SHP77 (cell line): ENCODE measurements around the gene WDR27.
"Not testable (repeated sequence)": the region's sequence is repeated elsewhere in the genome, so short reads cannot be mapped to it uniquely, and the experiment has no call there.

Experiments
- DNase-seq, 2 experiments: peaks; one replicate each; lab custom pipeline; 2025; lab: John Stamatoyannopoulos, UW

Gene WDR27

DNA sequence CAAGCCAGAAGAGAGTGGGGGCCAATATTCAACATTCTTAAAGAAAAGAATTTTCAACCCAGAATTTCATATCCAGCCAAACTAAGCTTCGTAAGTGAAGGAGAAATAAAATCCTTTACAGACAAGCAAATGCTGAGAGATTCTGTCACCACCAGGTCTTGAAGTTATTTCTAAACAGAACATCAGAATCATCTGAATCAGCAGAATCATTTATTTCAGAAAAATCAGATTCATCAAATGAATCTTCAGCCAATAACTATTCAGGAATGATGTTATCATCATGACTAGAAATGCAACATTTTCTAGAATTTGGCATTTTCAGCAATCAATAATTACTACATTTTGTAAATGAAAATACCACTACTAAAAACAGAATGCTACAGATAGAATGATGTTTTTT, 100.7 kb downstream of the WDR27 start:
- DNase-seq, result not testable (repeated sequence)

DNA sequence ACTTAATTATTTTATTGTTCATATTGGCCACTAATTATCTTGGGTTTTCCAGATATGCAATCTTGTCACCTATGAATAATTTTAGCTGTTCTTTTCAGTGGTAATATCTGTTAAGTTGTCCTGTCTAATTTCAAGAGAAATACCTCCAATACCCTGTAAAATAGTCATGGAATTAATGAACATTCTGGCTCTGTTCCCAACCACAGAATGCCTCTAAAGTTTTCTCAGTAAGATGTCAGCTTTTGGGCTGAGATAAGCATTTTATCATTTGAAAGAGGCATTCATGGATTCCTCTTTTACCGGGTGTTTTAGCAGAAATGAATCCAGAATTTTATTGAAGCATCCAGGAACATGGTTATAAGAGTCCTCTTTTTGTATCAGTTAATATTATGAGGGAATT, 109.3 kb downstream of the WDR27 start:
- DNase-seq, result no peak

DNA sequence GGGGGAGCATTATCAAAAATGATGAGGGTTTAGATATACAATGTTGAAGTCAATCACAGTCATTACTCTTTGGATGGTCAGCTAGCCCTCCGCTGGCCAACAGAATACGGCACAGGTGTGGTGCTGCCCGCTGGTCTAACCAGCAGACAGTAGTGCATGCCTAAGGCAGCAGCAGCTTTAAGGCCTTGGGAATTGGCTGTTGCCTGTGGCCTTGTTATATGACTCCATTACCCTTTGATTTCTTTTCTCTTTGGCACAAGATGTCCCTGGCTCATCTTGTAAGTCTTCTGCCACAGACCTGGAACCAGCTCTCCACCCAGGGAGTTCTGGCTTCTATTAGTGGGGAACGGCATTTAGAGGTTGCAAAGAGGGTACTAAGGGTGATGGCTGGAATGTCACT, 110.2 kb downstream of the WDR27 start:
- no peak for DNase-seq

DNA sequence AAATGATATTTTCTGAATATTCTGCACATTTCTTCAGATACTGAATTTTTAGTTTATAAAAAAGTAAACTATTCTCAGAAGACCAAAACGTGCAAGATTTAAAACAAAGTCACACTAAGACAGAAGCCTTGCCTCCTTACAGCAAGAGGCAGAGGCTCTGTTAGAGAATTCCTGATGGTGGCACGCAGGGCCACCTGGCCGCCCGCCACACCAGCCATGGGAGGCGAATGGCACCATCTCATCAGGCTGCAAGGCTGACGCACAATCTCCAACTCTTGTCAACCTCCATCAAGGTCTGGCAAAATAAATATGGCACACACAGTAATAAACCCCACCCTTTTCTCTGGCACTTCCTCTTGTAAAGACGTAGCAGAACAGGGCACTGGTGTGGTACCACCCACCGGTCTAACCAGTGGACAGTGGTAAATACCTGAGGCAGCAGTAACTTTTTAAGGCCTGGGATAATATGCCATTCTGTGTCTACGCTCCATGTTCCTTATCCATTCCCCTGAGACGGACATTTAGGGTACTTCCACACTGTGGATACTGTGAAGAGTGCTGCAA, 111.4 kb downstream of the WDR27 start:
- no peak for DNase-seq

DNA sequence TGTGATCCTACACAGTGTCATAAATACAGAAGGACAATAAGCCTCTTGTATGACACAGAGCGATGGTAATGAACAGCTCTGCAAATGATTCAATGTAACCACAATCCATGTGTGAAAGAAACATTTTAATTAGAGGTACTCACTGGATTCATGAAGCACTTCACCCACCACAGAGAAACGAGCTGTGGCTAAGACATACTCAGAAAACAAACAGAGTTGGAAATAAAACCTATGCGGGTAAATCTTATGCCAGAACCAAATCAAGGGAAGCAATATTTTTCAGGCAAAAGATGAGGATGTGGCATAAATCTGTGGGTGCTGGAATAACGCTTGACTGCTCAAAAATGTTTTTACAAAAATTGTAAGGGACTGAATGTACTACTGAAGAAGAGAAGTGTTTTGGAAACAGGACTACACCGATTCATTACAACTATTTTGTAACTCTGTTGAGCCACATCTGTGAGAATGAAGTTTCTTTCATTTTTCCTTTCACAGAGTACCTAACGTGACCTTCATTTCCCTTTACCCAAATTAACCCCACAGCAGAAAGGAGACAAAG, 112.1 kb downstream of the WDR27 start:
- no peak for DNase-seq

DNA sequence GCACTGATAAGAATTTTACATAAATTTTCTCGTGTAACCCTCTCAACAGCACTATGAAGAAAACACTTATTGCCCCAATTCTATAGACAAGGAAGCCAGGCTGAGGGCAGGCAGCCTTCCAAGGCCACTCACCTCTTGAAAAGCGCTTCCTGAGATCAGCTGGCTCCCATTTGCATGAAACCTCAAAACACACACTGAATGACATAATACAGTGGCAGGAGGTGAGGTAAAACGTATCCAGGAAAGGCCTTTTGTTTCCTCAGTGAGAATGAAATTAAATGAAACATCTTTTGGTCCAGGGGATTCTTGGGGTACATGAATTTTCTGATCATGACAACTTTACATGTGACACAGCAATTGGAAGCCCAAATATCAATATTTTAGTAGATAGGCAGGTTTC, 112.5 kb downstream of the WDR27 start:
- DNase-seq, result no peak

DNA sequence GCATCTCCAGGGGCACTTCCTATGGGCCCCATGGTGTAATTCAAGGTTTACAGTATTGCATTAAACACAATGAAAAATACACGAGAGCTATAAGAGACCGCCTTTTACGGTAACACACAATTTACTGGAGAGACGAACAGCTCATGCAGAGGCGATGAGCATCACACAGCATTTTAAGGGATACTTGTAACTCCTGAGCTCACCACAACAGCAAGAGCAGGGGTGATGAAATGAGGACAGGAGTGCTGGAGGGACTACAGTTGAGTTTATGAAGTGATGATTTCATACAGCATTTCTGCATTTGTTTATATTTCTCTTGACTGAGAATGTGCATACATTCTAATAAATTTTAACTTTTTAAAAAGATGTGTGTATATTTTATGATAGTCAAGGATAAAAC, 113.9 kb downstream of the WDR27 start:
- DNase-seq, result no peak

DNA sequence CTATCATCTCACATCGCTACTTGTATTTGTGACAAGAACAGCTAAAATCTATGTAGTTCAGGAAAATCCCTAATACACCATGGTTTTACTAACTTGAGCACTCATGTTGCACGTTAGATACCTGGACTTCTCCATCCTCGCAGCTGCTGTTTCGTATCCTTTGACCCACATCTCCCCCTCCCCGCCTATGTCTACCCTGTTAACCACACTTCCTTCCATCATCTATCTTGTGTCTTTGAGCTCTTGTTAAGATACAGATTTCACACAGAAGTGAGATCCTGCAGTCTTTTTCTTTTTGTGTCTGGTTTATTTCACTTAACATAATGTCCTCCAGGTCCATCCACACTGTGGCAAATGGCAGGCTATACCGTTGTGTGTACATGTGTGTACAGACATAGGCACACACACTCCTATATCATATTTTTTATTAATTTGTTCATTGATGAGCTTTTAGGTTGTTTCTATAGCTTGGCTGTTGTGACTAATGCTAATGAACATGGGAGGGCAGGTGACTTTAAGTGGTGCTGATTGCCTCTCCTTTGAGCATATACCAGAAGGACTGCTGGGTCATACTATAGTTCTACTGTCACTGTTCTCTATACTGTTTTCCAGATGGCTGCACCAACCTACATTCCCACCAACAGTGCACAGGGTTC, 117.8 kb downstream of the WDR27 start:
- DNase-seq, result no peak

DNA sequence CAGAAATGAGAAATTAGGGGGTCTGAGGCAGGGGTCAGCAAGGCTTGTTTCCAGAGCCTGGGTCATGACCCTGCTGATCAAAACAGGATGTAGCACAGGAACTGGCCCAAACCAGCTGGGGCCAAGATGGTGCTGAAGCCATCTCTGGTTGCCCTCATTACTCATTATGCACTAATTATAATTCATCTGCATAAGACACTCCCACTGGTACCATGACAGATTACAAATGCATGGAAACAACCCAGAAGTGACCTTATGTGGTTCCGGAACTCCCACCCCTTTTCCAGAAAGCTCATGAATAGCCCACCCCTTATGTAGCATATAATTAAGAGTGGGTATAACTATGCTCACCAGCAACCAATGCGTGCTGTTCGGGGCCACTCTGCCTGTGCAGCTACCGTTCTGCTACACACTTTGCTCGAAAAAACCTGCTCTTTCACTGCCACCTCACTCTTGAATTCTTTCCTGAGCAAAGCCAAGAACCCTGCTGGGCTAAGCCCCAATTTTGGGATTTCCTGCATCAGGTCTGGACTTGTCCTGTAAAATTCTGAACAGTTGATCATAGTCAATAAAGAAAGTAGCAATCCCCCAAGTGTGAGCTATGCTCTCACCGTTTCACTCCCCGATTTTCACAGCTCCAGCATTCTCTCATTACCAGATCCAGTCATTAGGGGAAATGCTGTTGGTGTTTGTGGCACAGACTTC, 122.3 kb downstream of the WDR27 start:
- DNase-seq, result no peak

DNA sequence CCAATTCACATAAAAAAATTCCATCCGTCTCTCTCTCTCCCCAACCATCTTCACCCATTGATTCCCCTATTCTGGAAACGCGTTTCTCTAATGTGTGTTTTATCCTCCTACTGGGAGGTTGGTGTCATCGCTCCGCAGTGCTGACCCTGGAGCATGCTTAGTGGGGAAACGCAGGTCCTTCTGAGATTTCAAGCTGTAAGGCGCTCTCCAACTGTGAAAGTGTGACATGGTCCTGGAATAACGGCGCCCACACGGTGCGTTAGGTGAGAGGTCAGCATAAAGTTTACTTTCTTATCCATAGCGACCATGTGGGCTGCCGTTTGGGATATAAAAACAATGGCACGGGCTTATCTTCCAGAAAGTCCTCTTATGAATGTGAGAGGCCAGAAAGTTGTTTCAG, 123.9 kb downstream of the WDR27 start:
- DNase-seq, result no peak

DNA sequence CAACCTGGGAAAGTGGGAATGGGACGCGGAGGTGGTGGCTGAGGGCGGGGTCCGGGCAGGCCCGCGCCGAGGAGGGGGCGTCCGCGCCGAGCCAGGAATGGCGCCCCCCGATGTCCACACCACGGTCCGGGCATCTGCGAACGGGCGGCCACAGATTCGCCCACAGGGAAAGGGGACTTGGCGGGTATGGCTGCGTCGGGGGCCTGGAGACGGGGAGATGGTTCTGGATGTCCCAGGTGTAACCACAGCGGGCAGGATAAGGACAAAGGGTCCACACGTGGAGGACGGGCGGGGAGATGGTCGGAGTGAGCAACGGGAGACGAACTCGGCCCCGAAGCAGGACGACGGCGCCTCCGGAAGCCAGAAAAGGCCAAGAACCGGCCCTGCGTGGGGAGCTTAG, 124.6 kb downstream of the WDR27 start:
- DNase-seq, result no peak

DNA sequence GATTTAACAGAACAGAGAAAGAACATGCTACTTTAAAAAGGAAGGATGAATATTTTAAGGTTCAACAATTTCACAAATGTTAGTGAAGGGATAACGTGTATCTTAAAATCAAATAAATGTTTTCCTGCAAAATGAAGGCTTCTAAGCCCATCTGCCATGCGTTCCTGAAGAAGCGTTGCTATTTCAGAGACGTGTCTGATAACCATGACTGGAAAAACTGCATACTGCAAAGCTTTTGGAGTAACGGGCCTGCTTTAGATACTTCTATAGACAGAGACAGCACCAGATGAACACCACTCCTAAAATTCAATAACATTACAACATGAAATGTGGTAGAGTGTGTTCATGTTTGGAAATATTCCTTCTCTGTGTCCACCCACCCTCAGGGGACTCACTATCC, 126.0 kb downstream of the WDR27 start:
- DNase-seq, result no peak

DNA sequence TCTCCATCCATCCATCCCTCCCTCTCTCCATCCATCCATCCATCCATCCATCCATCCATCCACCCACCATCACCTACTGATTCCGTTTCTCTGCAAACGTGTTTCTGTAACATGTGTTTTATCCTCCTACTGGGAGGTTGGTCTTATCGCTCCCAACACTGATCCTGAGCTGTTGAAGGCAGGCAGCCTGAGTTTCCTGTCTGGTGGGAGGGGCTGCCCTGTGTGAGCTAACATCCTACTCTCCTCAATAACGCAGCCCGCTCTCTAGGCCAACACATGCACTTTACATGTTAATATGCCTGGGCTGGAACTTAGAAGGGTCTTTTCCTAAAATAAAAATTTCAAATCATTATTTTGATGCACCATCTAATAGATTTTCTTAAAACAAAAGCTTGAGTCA, 126.5 kb downstream of the WDR27 start:
- DNase-seq, result no peak

DNA sequence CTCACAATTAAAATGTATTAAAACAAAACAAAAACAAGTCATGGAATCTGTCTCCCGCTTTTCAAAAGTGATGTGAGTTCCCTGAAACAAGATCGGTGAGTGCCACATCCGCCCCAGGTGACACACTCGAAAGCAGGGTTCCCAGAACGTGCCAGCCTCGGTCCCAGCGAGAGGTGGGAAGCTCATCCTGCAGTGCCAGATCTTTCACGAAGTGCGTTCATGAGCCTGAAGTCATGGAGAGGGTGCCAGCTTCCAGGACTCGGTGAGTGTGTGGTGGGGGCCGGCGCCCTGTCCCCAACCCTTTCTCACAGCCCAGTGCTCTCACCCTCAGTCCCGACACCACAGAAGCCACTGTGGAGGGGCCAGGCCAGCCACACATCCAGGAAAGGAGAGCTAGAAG, 127.4 kb downstream of the WDR27 start:
- DNase-seq, result no peak

DNA sequence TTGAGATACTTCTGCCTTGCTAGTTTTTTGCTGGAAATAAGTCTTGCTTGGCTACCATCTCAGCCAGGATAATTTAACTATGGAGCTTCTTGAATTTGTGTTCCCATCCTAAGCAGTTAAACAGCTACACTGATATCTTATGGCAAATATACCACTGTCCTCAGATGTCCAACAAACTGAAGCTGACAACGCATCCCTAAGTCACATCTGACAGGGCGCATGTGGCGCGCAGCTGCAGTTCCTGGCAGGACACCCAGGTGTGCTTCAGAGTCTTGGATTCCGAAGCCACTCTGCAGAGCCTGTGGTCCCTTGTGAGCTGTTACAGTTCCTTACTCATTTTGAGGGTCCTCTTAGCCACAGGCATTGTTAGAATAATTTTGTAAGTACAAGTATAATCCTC, 127.9 kb downstream of the WDR27 start:
- DNase-seq, result no peak

DNA sequence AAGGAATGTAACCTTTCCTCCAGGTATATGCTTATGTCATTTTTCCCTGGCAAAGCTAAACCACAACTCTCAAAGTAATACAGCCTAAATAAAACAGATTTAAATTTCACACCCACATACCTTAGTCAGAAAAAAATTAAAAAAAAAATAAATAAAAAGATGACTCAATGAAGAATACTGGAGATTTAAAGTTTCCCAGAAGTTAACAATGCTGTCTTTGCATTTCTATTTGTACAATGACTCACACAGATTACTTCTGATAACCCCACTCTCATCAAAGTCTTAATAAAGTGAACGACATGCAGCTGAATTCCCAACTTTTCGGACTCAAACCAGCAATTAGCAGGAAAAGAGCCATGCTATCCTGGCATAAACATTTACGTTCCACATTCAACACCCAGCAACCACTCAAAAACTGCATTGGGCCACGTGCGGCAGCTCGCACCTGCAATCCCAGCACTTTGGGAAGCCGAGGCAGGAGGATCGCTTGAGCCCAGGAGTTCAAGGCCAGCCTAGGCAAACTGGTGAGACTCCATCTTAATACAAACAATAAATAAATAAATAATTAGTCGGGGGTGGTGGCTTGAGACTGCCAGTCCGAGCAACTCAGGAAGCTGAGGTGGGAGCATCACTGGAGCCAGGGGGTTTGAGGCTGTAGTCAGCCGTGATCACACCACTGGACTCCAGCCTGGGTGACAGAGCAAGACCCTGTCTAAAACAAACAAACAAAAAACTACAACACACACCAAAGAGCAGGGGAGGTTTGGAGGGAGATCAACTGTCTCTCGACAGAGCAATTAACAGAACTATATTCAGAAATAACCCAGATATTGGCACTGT, 130.5 kb downstream of the WDR27 start:
- DNase-seq, result no peak

DNA sequence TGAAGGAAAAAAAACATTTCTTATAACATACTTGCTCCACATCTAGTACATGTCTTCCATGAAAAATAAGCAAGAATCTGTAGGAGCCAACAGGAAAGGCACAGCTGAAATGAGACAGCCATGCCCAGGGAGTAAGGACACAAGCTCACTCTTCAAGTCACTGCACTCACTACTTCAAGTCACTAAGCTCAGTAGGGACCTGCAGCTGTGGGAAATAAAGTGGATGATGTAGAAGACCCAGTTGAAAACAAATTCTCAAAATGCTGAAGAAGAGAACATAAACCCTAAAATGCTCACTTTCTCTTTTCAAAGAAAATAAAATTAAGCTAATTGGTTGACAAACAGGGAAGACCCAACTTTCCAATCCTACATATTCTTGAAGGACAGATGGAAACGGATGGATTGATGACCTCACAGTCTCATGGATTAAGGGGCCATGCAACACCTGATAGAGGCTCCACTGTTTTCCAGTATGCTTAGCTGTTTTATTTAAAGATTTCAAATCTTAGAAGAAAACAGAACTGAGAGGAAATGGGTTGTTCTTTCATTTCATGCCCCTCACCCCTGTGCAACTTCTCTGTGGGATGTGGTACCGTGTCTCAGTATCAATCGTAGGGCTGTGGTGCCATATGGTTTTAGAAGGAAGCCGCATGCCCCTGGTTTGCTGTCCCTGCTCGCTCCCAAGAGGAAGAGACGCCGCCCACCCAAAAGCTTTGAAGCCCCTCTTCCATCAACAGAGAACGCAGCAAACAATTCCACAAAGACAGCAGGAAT, 133.3 kb downstream of the WDR27 start:
- DNase-seq, result no peak

DNA sequence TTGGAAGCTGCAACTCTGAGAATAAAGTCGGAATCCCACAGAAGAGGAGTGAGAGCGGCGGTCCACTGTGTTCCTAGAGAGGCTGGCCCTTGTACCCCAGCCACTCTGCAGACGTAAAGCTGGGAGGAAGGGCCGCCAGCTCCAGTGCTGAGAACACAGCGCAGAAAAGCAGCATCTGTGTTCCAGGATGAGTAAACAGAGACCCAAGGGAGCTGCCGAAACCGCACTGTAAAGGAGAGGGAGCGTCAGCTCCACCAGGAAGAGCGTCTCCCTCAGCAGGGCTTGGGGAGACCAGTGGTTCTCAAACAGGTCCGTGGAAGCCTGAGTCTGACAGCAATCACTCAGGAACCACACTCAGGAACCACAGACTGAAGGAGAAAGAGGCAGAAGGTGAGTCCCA, 134.0 kb downstream of the WDR27 start:
- DNase-seq, result no peak

DNA sequence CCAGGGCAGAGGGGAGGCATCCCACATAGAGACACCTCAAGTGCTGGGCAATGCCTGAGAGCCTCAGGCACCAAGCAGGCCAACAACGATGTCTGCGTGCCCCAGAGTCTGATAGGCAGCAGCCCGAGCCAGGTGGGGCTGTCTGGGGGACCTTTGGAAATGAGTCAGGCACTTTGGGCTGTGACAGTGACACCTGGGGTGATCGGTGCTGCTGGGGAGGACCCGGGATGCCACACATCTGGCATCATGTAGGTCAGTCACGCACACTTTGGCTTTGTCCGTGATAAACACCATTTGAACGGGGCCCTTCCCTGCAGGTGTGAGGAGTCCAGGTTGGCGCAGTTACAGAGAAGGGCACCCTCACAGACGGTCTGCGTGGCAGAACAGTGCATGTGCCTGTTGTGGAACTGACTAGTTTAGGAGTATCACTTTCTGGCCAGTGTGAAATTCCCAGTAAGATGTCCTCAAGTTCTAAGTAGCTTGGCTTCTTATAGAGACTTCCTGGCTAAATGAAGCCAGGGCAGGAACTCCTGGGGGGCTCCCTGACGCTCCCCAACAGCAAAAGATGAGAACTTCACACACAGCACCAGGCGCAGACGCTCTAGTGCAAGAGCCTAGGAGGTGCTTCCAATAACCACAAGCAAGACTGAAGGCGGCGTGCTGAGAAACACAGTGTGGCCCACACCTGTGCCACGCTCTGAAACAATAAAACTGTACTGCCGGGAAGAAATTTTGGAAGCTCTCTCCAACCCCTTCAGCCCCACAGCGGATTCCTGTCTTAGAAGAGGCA, 134.7 kb downstream of the WDR27 start:
- DNase-seq, result no peak

DNA sequence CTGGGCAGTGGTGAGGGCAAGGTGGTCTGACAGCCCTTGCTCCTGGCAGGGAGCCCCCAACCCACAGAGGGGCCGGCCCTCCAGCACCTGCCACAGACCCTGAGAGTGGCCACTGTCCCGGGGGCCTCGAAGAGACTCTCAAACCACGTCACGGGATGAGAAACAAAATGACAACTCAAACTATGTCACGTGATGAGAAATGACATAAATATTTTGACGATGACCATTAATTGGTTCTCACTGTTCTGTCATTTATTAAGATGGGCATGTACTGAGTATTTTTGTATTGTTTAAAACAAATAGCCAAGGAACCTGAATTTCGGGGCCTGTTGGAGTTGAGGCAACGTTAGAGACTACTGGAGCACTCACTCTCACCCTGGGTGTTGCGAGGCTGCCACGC, 135.5 kb downstream of the WDR27 start:
- no peak for DNase-seq
